HCT116 (cell line): ENCODE data around the gene STRN. TPM values are rescaled to one million over a fixed set of nuclear protein-coding genes. Genes with fewer than 3 reads are reported as not detected.
"Not testable (repeated sequence)": the region's sequence is repeated elsewhere in the genome, so short reads cannot be mapped to it uniquely, and the experiment has no call there.

ENCODE experiments used
- ATAC-seq: fragments of 200-7000 bp; cut with Tn5 transposase; 2 replicates; pipeline ENCODE4 v1.9.1; 2020; ENCODE audit warnings: mild to moderate bottlenecking, moderate library complexity
- BruUV-seq: library from RNA; stranded (reverse); fragments of 400-500 nt; replicated peaks from 2 replicates; lab custom pipeline; 2021; lab: Mats Ljungman, UMichigan
- CTCF ChIA-PET: fragments of 300-600 bp; sonication (Branson Sonifier 250); formaldehyde crosslinking; loops from one replicate; lab custom pipeline; 2021; ENCODE audit warnings: antibody characterized with exemption; lab: Charles Lee
- POLR2A ChIA-PET: fragments of 300-600, 350-600 bp; sonication (Branson Sonifier 250); formaldehyde crosslinking; loops from one replicate; lab custom pipeline; 2021; ENCODE audit warnings: antibody characterized with exemption; lab: Charles Lee
- RAD21 ChIA-PET, 2 experiments: fragments of 300-600 bp; sonication (Branson Sonifier 250); formaldehyde crosslinking; loops; one replicate each; lab custom pipeline; 2023; ENCODE audit warnings: low total read pairs in 2 of 2; ENCODE audit not compliant: uncharacterized antibody in 2 of 2, unreplicated experiment in 2 of 2, low non-redundant PET in 1 of 2; lab: Charles Lee
- DNase-seq: peaks from one replicate; pipeline ENCODE4 v3.0.0-alpha.2; 2010; ENCODE audit warnings: low read depth, low spot score
- H2AFZ ChIP-seq: fragments of 200-600 bp; shearing (Covaris generic), sonication (generic); 2 replicates; pipeline ENCODE4 v1.6.1; 2017; ENCODE audit warnings: low read depth, mixed run types, mixed read lengths, antibody characterized with exemption, low read length; ENCODE audit not compliant: poor library complexity, severe bottlenecking
- H3K27ac ChIP-seq: 2 replicates; pipeline ENCODE4 v1.5.1; 2012; ENCODE audit warnings: low read depth, low read length
- H3K27me3 ChIP-seq: fragments of 200-600 bp; sonication (generic); 2 replicates; pipeline ENCODE4 v1.6.1; 2016; ENCODE audit warnings: mixed run types, low read length, mixed read lengths; ENCODE audit not compliant: insufficient read depth
- H3K36me3 ChIP-seq, 2 experiments: fragments of 200-500 bp in 1 of 2; fragments of 200-600 bp in 1 of 2; sonication (Bioruptor generic) in 1 of 2; sonication (generic) in 1 of 2; 2 replicates each; pipeline versions ENCODE4 v1.5.1 to v1.6.1; 2014 to 2016; ENCODE audit warnings: low read length in 2 of 2, inconsistent platforms in 1 of 2, mixed read lengths in 1 of 2, mixed run types in 1 of 2; ENCODE audit not compliant: insufficient read depth in 2 of 2, control insufficient read depth in 1 of 2
- H3K4me1 ChIP-seq, 2 experiments: fragments of 200-600 bp in 1 of 2; sonication (generic) in 1 of 2; 2 replicates each; pipeline versions ENCODE4 v1.5.1 to v1.6.1; 2012 to 2017; ENCODE audit warnings: low read length in 2 of 2, inconsistent platforms in 1 of 2, mild to moderate bottlenecking in 1 of 2, mixed read lengths in 1 of 2, mixed run types in 1 of 2, moderate library complexity in 1 of 2; ENCODE audit not compliant: insufficient read depth in 2 of 2, control insufficient read depth in 1 of 2
- H3K4me2 ChIP-seq: fragments of 200-600 bp; sonication (generic); 2 replicates; pipeline ENCODE4 v1.6.1; 2017; ENCODE audit warnings: mixed run types, low read length, mixed read lengths
- H3K4me3 ChIP-seq, 2 experiments: fragments of 200-600 bp in 1 of 2; sonication (generic) in 1 of 2; replicated peaks in 1 of 2; 2 replicates each; pipeline ENCODE4 v1.5.1; 2011 to 2016; ENCODE audit warnings: low read length in 2 of 2, control low read depth in 1 of 2, low read depth in 1 of 2, mild to moderate bottlenecking in 1 of 2, mixed read lengths in 1 of 2, mixed run types in 1 of 2
- H3K79me2 ChIP-seq: fragments of 200-600 bp; sonication (generic); 2 replicates; pipeline ENCODE4 v1.6.1; 2017; ENCODE audit warnings: mild to moderate bottlenecking, mixed run types, low read length, moderate library complexity, mixed read lengths; ENCODE audit not compliant: insufficient read depth
- H3K9ac ChIP-seq: fragments of 200-600 bp; sonication (generic); 2 replicates; pipeline ENCODE4 v1.6.1; 2016; ENCODE audit warnings: low read length, mixed read lengths
- H3K9me2 ChIP-seq: fragments of 200-600 bp; sonication (generic), shearing (Covaris generic); 2 replicates; pipeline ENCODE4 v1.6.1; 2017; ENCODE audit warnings: mixed run types, mild to moderate bottlenecking, moderate library complexity; ENCODE audit not compliant: insufficient read depth
- H3K9me3 ChIP-seq, 2 experiments: fragments of 200-500 bp in 1 of 2; fragments of 200-600 bp in 1 of 2; sonication (Bioruptor generic) in 1 of 2; sonication (generic) in 1 of 2; 2 replicates each; pipeline ENCODE4 v1.6.1; 2014 to 2017; ENCODE audit warnings: low read length in 2 of 2, mixed read lengths in 2 of 2, inconsistent platforms in 1 of 2, low read depth in 1 of 2, mild to moderate bottlenecking in 1 of 2, mixed run types in 1 of 2, moderate library complexity in 1 of 2; ENCODE audit not compliant: control insufficient read depth in 1 of 2, insufficient read depth in 1 of 2
- H4K20me1 ChIP-seq: fragments of 200-600 bp; sonication (generic), shearing (Covaris generic); 2 replicates; pipeline ENCODE4 v1.6.1; 2017; ENCODE audit warnings: mixed run types, mild to moderate bottlenecking, moderate library complexity; ENCODE audit not compliant: insufficient read depth
- CEBPB ChIP-seq: IDR thresholded peaks from 2 replicates; pipeline ENCODE4 v1.6.1; 2012; ENCODE audit warnings: low read depth
- EZH2phosphoT487 ChIP-seq: fragments of 200-600 bp; IDR thresholded peaks from 2 replicates; pipeline ENCODE4 v1.6.1; 2018; ENCODE audit warnings: antibody characterized with exemption, borderline replicate concordance
- RAD21 ChIP-seq: IDR thresholded peaks from 2 replicates; pipeline ENCODE4 v1.6.1; 2012; ENCODE audit warnings: low read depth, mild to moderate bottlenecking
- ZFX ChIP-seq: fragments of 450-650 bp; IDR thresholded peaks from 2 replicates; pipeline ENCODE4 v1.6.1; 2017
- ZNF274 ChIP-seq: fragments of 200-500 bp; sonication (Bioruptor generic); IDR thresholded peaks from 2 replicates; pipeline ENCODE4 v1.6.1; 2014; ENCODE audit warnings: mild to moderate bottlenecking, low read depth, low read length, inconsistent platforms
- intact Hi-C: fragments of 100-400 bp; cut with micrococcal nuclease; formaldehyde crosslinking; loops from 2 replicates; pipeline ENCODE4 v1.10.0; 2022
- total RNA-seq: library from RNA; stranded (reverse); gene quantifications from one replicate; pipeline ENCODE4 v1.2.1, GENCODE V29; 2021; ENCODE audit not compliant: unreplicated experiment
- TF ChIP-seq, protein P1 (sequence below): IDR thresholded peaks from 2 replicates; pipeline ENCODE4 v1.6.1; 2011; ENCODE audit warnings: mild to moderate bottlenecking, low read length, moderate library complexity; ENCODE audit not compliant: insufficient replicate concordance; ENCODE audit errors: extremely low read depth

The STRN gene
- total RNA-seq, 1 experiment from 2014 or later = 26.4 TPM

DNA sequence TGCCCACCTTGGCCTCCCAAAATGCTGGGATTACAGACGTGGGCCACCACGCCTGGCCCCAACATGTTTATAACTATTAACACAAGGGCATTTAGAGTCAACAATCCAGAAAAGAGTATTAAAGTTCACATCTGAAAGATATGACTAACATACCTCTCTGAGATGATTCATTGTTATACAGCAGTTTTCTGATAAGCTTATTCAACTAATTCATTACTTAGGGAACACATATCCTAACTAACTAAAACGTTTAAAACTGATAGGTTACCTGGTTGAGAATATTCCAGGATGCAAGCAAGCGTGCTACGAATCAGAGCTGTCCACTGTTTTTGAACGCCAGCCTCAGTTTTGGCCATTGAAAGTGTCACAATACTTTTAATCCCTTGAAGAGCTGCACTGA is 34.0 kb upstream of the STRN start:
- DNase-seq (no peak), ATAC-seq (no peak)
- Histone ChIP-seq H3K9me3 (no peaks in the 10 kb centered on the region), H3K9ac (no peak overlapping the region), H3K79me2 (no peaks in the 10 kb centered on the region), H3K4me3 (no peak overlapping the region), H3K36me3 (no peaks in the 10 kb centered on the region), H3K27me3 (no peaks in the 10 kb centered on the region), H3K4me2 (no peak overlapping the region), H4K20me1 (no peaks in the 10 kb centered on the region), H3K27ac (no peak overlapping the region), H3K9me2 (no peaks in the 10 kb centered on the region), H3K4me1 (no peaks in the 10 kb centered on the region), H2AFZ (no peak overlapping the region)
- ChIA-PET POLR2A (no interaction called here), CTCF (no interaction called here), RAD21 (no interaction called here)
- intact Hi-C loops = no loop called here
- TF ChIP-seq CEBPB (no peak), ZNF274 (no peak), ZFX (no peak), RAD21 (no peak), EZH2phosphoT487 (no peak)
- TF ChIP-seq, protein P1, sequence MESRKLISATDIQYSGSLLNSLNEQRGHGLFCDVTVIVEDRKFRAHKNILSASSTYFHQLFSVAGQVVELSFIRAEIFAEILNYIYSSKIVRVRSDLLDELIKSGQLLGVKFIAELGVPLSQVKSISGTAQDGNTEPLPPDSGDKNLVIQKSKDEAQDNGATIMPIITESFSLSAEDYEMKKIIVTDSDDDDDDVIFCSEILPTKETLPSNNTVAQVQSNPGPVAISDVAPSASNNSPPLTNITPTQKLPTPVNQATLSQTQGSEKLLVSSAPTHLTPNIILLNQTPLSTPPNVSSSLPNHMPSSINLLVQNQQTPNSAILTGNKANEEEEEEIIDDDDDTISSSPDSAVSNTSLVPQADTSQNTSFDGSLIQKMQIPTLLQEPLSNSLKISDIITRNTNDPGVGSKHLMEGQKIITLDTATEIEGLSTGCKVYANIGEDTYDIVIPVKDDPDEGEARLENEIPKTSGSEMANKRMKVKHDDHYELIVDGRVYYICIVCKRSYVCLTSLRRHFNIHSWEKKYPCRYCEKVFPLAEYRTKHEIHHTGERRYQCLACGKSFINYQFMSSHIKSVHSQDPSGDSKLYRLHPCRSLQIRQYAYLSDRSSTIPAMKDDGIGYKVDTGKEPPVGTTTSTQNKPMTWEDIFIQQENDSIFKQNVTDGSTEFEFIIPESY = no peak
- BruUV-seq = no TSS peak

DNA sequence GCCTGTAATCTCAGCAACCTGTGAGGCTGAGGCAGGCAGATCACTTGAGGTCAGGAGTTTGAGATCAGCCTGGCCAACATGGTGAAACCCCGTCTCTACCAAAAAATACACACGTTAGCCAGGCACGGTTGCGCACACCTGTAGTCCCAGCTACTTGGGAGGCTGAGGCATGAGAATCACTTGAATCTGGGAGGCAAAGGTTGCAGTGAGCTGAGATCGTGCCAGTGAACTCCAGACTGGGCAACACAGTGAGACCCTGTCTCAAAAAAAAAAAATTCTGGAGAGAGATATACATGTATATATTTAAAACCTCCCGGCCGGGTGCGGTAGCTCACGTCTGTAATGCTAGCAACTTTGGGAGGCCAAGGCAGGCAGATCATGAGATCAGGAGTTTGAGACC is 33.1 kb upstream of the STRN start:
- CTCF ChIA-PET, POLR2A ChIA-PET, RAD21 ChIA-PET, H4K20me1 ChIP-seq, DNase-seq, H3K9me2 ChIP-seq, H3K4me3 ChIP-seq, H3K27ac ChIP-seq, H2AFZ ChIP-seq, intact Hi-C loops, H3K36me3 ChIP-seq, BruUV-seq, H3K4me1 ChIP-seq, H3K9ac ChIP-seq, H3K79me2 ChIP-seq, H3K4me2 ChIP-seq, H3K9me3 ChIP-seq, H3K27me3 ChIP-seq, ATAC-seq: not testable (repeated sequence)
